Sigmoid colon (tissue), 7 donors: ENCODE data around the gene MUC3A. TPM values are rescaled to one million over a fixed set of nuclear protein-coding genes. Genes with fewer than 3 reads are reported as not detected.

ENCODE experiments used
- DNase-seq: peaks from one replicate; pipeline ENCODE4 v3.0.0-alpha.2; 2019
- H3K27ac ChIP-seq, 4 donors: fragments of 200-600 bp; sonication (generic); one replicate each; pipeline ENCODE4 v1.5.1; 2016 to 2019; ENCODE audit warnings: mild to moderate bottlenecking in 1 of 4
- H3K27me3 ChIP-seq, 3 donors: fragments of 200-600 bp; sonication (generic); one replicate each; pipeline ENCODE4 v1.5.1; 2019; ENCODE audit warnings: mild to moderate bottlenecking in 1 of 3
- H3K36me3 ChIP-seq, 4 donors: fragments of 200-600 bp; sonication (generic); one replicate each; pipeline ENCODE4 v1.5.1; 2016 to 2019
- H3K4me1 ChIP-seq, 4 donors: fragments of 200-600 bp; sonication (generic); one replicate each; pipeline ENCODE4 v1.5.1; 2017 to 2019
- H3K4me3 ChIP-seq, 4 donors: fragments of 200-600 bp; sonication (generic); one replicate each; pipeline ENCODE4 v1.5.1; 2017 to 2019; ENCODE audit warnings: mild to moderate bottlenecking in 2 of 4, moderate library complexity in 1 of 4
- H3K9me3 ChIP-seq, 4 donors: fragments of 200-600 bp in 3 of 4; sonication (generic) in 3 of 4; one replicate each; pipeline versions ENCODE4 v1.5.1 to v1.6.1; 2013 to 2019
- EP300 ChIP-seq, 4 donors: sonication (generic); formaldehyde crosslinking; IDR thresholded peaks; one replicate each; pipeline ENCODE4 v1.6.1; 2017; ENCODE audit warnings: antibody characterized with exemption in 4 of 4
- POLR2A ChIP-seq, 2 donors: fragments of 450-650 bp; IDR thresholded peaks; one replicate each; pipeline ENCODE4 v1.6.1; 2016; ENCODE audit warnings: antibody characterized with exemption in 2 of 2, mild to moderate bottlenecking in 2 of 2, moderate library complexity in 2 of 2
- POLR2AphosphoS5 ChIP-seq, 4 donors: sonication (generic); formaldehyde crosslinking; IDR thresholded peaks; one replicate each; pipeline ENCODE4 v1.6.1; 2017; ENCODE audit warnings: antibody characterized with exemption in 4 of 4
- WGBS, 2 donors: extraction: QIAGEN DNeasy Blood & Tissue Kit; methylation state at CpG; one replicate each; pipeline ENCODE4 v1.1.7; 2013; 5-methylcytosine and 5-hydroxymethylcytosine counted together
- intact Hi-C: fragments of 100-400 bp; cut with DNase I; formaldehyde crosslinking; loops from one replicate; pipeline ENCODE4 v1.15.1; 2023
- polyA plus RNA-seq, 3 donors: library from polyadenylated mRNA; stranded (reverse); fragments of 200-250 nt; gene quantifications; one replicate each; pipeline ENCODE4 v1.2.3, GENCODE V29; 2013
- total RNA-seq, 4 donors: library from RNA; depleted of rRNA; stranded (reverse); fragments of >200 nt; gene quantifications; one replicate each; pipeline ENCODE4 v1.1.0, GENCODE V29; 2016
- TF ChIP-seq, protein P1 (sequence below), 4 experiments: fragments of 450-650 bp in 3 of 4; fragments of 200-600 bp in 1 of 4; IDR thresholded peaks; one replicate each; pipeline ENCODE4 v1.5.1; 2016 to 2019; ENCODE audit warnings: antibody characterized with exemption in 4 of 4, mild to moderate bottlenecking in 3 of 4, moderate library complexity in 2 of 4
- donor health status: healthy with polysubstance abuse.
- donor health status: Bipolar disorder and iron deficiency.
- donor health status: healthy.

Gene MUC3A
- total and polyA plus RNA-seq, 7 donors = 0.71 to 78.8 (median 60.4) TPM; not detected in 2

GRCh38 chr7:100942045-100942774 lies 7.1 kb upstream of the MUC3A start:
- intact Hi-C loops = no loop called here
- WGBS, 2 donors = 10 to 49% methylated on average over 9 of the region's 9 CpGs
- DNase-seq = no peak
- peaks cover 0 to 10% (median 7%) of the 10 kb centered on the region in 4 donors for H3K4me1 ChIP-seq
- H3K9me3 ChIP-seq = peaks cover 0 to 2% (median 0%) of the 10 kb centered on the region in 4 donors
- H3K36me3 ChIP-seq = no peaks in the 10 kb centered on the region
- H3K4me3 ChIP-seq = no peak overlapping the region
- H3K27me3 ChIP-seq = no peaks in the 10 kb centered on the region
- H3K27ac ChIP-seq = no peak overlapping the region
- TF ChIP-seq, protein P1, sequence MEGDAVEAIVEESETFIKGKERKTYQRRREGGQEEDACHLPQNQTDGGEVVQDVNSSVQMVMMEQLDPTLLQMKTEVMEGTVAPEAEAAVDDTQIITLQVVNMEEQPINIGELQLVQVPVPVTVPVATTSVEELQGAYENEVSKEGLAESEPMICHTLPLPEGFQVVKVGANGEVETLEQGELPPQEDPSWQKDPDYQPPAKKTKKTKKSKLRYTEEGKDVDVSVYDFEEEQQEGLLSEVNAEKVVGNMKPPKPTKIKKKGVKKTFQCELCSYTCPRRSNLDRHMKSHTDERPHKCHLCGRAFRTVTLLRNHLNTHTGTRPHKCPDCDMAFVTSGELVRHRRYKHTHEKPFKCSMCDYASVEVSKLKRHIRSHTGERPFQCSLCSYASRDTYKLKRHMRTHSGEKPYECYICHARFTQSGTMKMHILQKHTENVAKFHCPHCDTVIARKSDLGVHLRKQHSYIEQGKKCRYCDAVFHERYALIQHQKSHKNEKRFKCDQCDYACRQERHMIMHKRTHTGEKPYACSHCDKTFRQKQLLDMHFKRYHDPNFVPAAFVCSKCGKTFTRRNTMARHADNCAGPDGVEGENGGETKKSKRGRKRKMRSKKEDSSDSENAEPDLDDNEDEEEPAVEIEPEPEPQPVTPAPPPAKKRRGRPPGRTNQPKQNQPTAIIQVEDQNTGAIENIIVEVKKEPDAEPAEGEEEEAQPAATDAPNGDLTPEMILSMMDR (IDR thresholded peaks at IDR 0.05) = no peak
- TF ChIP-seq POLR2AphosphoS5 (IDR thresholded peaks at IDR 0.05) = no peak
- no peak for TF ChIP-seq EP300 (IDR thresholded peaks at IDR 0.05)
- no peak for TF ChIP-seq POLR2A (IDR thresholded peaks at IDR 0.05)

GRCh38 chr7:100943693-100944092 lies 5.6 kb upstream of the MUC3A start:
- Histone ChIP-seq H3K4me3 (no peak overlapping the region), H3K27ac (no peak overlapping the region), H3K4me1 (peaks cover 0 to 10% (median 7%) of the 10 kb centered on the region in 4 donors), H3K9me3 (peaks cover 0 to 2% (median 0%) of the 10 kb centered on the region in 4 donors), H3K36me3 (no peaks in the 10 kb centered on the region), H3K27me3 (peaks cover 0 to 3% (median 0%) of the 10 kb centered on the region in 3 donors)
- DNase-seq = no peak
- WGBS, 2 donors = 85 to 88% methylated on average over 5 of the region's 5 CpGs
- TF ChIP-seq, protein P1 (IDR thresholded peaks at IDR 0.05) = no peak
- no peak for TF ChIP-seq EP300 (IDR thresholded peaks at IDR 0.05)
- TF ChIP-seq POLR2A (IDR thresholded peaks at IDR 0.05) = no peak
- no peak for TF ChIP-seq POLR2AphosphoS5 (IDR thresholded peaks at IDR 0.05)
- intact Hi-C loops = no loop called here

GRCh38 chr7:100944138-100944537 lies 5.2 kb upstream of the MUC3A start:
- H3K27ac ChIP-seq = no peak overlapping the region
- WGBS, 2 donors = 84 to 91% methylated on average over 4 of the region's 4 CpGs
- H3K9me3 ChIP-seq = peaks cover 0 to 2% (median 0%) of the 10 kb centered on the region in 4 donors
- no peaks in the 10 kb centered on the region for H3K36me3 ChIP-seq
- H3K4me3 ChIP-seq = no peak overlapping the region
- peaks cover 0 to 10% (median 7%) of the 10 kb centered on the region in 4 donors for H3K4me1 ChIP-seq
- intact Hi-C loops = no loop called here
- no peak for TF ChIP-seq POLR2A (IDR thresholded peaks at IDR 0.05)
- no peak for TF ChIP-seq POLR2AphosphoS5 (IDR thresholded peaks at IDR 0.05)
- TF ChIP-seq, protein P1 (IDR thresholded peaks at IDR 0.05) = no peak
- TF ChIP-seq EP300 (IDR thresholded peaks at IDR 0.05) = no peak
- H3K27me3 ChIP-seq = peaks cover 0 to 7% (median 0%) of the 10 kb centered on the region in 3 donors
- no peak for DNase-seq

GRCh38 chr7:100946111-100946510 lies 3.2 kb upstream of the MUC3A start:
- no peak for DNase-seq
- Histone ChIP-seq H3K9me3 (no peaks in the 10 kb centered on the region), H3K27me3 (peaks cover 0 to 26% (median 10%) of the 10 kb centered on the region in 3 donors), H3K4me3 (no peak overlapping the region), H3K4me1 (peaks cover 0 to 10% (median 7%) of the 10 kb centered on the region in 4 donors), H3K36me3 (no peaks in the 10 kb centered on the region), H3K27ac (no peak overlapping the region)
- WGBS, 2 donors = 73 to 86% methylated on average over 4 of the region's 4 CpGs
- TF ChIP-seq POLR2A (IDR thresholded peaks at IDR 0.05) (no peak), EP300 (IDR thresholded peaks at IDR 0.05) (no peak), POLR2AphosphoS5 (IDR thresholded peaks at IDR 0.05) (no peak)
- TF ChIP-seq, protein P1 (IDR thresholded peaks at IDR 0.05) = no peak
- intact Hi-C loops = no loop called here
